Suprapubic skin (tissue), 3 donors: Measurements from ENCODE around the gene ERI3.

ENCODE experiments used
- POLR2AphosphoS5 ChIP-seq, 3 donors: sonication (generic); formaldehyde crosslinking; IDR thresholded peaks; one replicate each; pipeline ENCODE4 v1.6.1; 2017; ENCODE audit warnings: antibody characterized with exemption in 3 of 3
- TF ChIP-seq, protein P1 (sequence below), 2 donors: fragments of 200-600 bp in 1 of 2; fragments of 450-650 bp in 1 of 2; sonication (generic) in 1 of 2; IDR thresholded peaks; one replicate each; pipeline ENCODE4 v1.5.1; 2016 to 2019; ENCODE audit warnings: antibody characterized with exemption in 2 of 2, mild to moderate bottlenecking in 1 of 2, moderate library complexity in 1 of 2

DNA sequence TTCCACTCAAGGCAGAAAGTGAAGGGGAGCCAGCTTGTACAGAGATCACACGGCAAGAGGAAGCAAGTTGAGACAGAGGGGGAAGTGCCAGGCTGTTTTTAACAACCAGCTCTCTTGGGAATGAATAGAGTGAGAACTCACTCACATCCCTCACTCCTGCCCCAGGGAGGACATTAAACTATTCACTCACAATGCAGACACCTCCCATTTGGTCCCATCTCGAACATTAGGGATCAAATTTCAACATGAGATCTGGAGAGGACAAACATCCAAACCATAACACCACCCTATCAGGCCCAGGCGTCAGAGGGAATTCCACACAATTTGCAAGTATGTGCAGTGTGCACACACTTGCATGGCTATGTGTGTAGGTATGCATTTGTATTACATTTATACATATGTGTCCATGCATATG is 79.1 kb downstream of the ERI3 start:
- TF ChIP-seq POLR2AphosphoS5 (IDR thresholded peaks at IDR 0.05), result no peak
- TF ChIP-seq, protein P1, sequence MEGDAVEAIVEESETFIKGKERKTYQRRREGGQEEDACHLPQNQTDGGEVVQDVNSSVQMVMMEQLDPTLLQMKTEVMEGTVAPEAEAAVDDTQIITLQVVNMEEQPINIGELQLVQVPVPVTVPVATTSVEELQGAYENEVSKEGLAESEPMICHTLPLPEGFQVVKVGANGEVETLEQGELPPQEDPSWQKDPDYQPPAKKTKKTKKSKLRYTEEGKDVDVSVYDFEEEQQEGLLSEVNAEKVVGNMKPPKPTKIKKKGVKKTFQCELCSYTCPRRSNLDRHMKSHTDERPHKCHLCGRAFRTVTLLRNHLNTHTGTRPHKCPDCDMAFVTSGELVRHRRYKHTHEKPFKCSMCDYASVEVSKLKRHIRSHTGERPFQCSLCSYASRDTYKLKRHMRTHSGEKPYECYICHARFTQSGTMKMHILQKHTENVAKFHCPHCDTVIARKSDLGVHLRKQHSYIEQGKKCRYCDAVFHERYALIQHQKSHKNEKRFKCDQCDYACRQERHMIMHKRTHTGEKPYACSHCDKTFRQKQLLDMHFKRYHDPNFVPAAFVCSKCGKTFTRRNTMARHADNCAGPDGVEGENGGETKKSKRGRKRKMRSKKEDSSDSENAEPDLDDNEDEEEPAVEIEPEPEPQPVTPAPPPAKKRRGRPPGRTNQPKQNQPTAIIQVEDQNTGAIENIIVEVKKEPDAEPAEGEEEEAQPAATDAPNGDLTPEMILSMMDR (IDR thresholded peaks at IDR 0.05), result no peak
